ENCODE results near the gene ARF6. TPM values are rescaled to one million over a fixed set of nuclear protein-coding genes. Genes with fewer than 3 reads are reported as not detected.

Gene ARF6
- total RNA-seq, 1 donor from 2014 or later = 31.5 TPM

GRCh38 chr14:49940808-49941421 lies 48.0 kb downstream of the ARF6 start:
- Histone ChIP-seq H3K9me3 (no peaks in the 10 kb centered on the region), H3K4me3 (no peak overlapping the region), H3K36me3 (no peaks in the 10 kb centered on the region), H3K27ac (no peak overlapping the region), H3K4me1 (no peaks in the 10 kb centered on the region), H3K27me3 (no peaks in the 10 kb centered on the region)
- intact Hi-C loops (cut with DNase I) = no loop called here
- no peak for TF ChIP-seq CTCF (IDR thresholded peaks at IDR 0.05)
- peak in 1 of 2 donors; percentile 18 for DNase-seq (ENCODE audit: low spot score in 2 of 2)

DNA sequence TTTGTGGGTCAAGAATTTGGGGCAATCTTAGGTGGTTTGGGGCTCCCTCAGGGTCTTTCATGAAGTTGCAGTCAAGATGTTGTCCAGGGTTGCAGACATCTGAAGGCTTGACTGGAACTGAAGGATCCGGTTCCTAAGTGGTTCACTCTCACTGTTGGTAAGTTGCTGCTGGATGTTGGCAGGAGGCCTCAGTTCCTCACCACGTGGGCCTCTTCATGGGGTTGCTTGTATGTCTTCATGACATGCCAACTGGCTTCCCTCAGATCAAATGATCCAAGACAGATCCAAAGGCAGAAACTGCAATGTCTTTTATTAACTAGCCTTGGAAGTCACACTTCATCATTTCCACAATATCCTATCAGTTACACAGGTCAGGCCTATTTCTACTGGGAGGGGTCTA lies 49.2 kb downstream of the ARF6 start:
- TF ChIP-seq CTCF (IDR thresholded peaks at IDR 0.05) = no peak
- Histone ChIP-seq H3K4me3 (no peak overlapping the region), H3K27me3 (no peaks in the 10 kb centered on the region), H3K36me3 (no peaks in the 10 kb centered on the region), H3K27ac (no peak overlapping the region), H3K9me3 (no peaks in the 10 kb centered on the region), H3K4me1 (peaks cover 6 to 8% of the 10 kb centered on the region in 2 donors)
- intact Hi-C loops (cut with DNase I) = no loop called here
- DNase-seq (ENCODE audit: low spot score in 2 of 2) = no peak

DNA sequence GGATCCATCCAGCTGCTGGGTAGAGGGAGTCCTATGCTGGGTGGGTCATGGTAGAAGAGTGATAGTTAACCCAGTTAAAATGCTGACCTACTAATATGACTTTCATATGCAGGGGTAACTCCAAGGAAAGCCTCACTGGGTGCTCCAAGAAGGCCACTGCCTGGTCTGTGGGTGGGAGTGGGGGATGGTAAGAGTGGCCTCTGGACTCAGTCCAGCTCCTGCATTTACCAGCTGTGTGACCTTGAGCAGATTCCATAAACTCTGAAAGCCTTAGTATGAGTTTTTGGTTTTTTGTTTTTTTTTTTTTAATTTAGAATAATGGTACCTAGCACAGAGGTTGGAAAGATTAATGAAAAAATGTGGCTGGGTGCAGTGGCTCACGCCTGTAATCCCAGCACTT lies 51.6 kb downstream of the ARF6 start:
- H3K9me3 ChIP-seq = no peaks in the 10 kb centered on the region
- H3K4me1 ChIP-seq = peaks cover 6 to 10% of the 10 kb centered on the region in 2 donors
- no peak overlapping the region for H3K4me3 ChIP-seq
- H3K27me3 ChIP-seq = no peaks in the 10 kb centered on the region
- DNase-seq (ENCODE audit: low spot score in 2 of 2) = no peak
- intact Hi-C loops (cut with DNase I) = no loop called here
- H3K36me3 ChIP-seq = no peaks in the 10 kb centered on the region
- H3K27ac ChIP-seq = no peak overlapping the region
- no peak for TF ChIP-seq CTCF (IDR thresholded peaks at IDR 0.05)

- H3K9me3 ChIP-seq = no peaks in the 10 kb centered on the region
- no peak for TF ChIP-seq CTCF (IDR thresholded peaks at IDR 0.05)
- H3K27ac ChIP-seq = no peak overlapping the region
- H3K27me3 ChIP-seq = no peaks in the 10 kb centered on the region
- H3K36me3 ChIP-seq = no peaks in the 10 kb centered on the region
- intact Hi-C loops (cut with DNase I) = loop anchor here (5.0 kb wide), 1 partner anchor 68 kb away; no protein-coding TSS in a partner anchor
- no peak for DNase-seq (ENCODE audit: low spot score in 2 of 2)
- H3K4me3 ChIP-seq = no peak overlapping the region
- H3K4me1 ChIP-seq = peaks cover 6 to 10% of the 10 kb centered on the region in 2 donors
Measured at GRCh38 chr14:49945448-49946319, 52.8 kb downstream of the ARF6 start.

Other genes with a start within 250 kb of the ARF6 start
- gene POLE2, start 204.9 kb upstream of the ARF6 start, total RNA-seq = 5.4 TPM
- not detected for gene KLHDC1, start 200.0 kb upstream of the ARF6 start, total RNA-seq
- gene KLHDC2, start 124.9 kb upstream of the ARF6 start, total RNA-seq = 11.7 TPM
- 14.6 TPM for gene NEMF, start 40.3 kb upstream of the ARF6 start, total RNA-seq
- gene VCPKMT, start 223.5 kb downstream of the ARF6 start, total RNA-seq = not detected

Data from ascending aorta (tissue), 2 donors.